Heart right ventricle (tissue), 16 donors: ENCODE results near the gene SH3BP4. TPM values are rescaled to one million over a fixed set of nuclear protein-coding genes. Genes with fewer than 3 reads are reported as not detected.

Experiments used
- ATAC-seq, 8 donors: fragments of 200-7000 bp; cut with Tn5 transposase; one replicate each; pipeline ENCODE4 v1.9.1; 2020; ENCODE audit warnings: mild to moderate bottlenecking in 8 of 8, moderate library complexity in 8 of 8, moderate number of reproducible peaks in 1 of 8
- DNase-seq, 2 donors: peaks; one replicate each; pipeline ENCODE4 v3.0.0-alpha.2; 2020
- H3K27ac ChIP-seq, 10 donors: fragments of 200-600 bp; sonication (generic) in 2 of 10; one replicate each; pipeline versions ENCODE4 v1.5.0 to v1.8.0; 2020 to 2022; ENCODE audit warnings: mild to moderate bottlenecking in 3 of 10
- H3K27me3 ChIP-seq, 7 donors: fragments of 200-600 bp; one replicate each; pipeline ENCODE4 v1.8.0; 2021 to 2022; ENCODE audit warnings: mild to moderate bottlenecking in 2 of 7
- H3K36me3 ChIP-seq, 9 donors: fragments of 200-600 bp; sonication (generic) in 1 of 9; one replicate each; pipeline versions ENCODE4 v1.5.0 to v1.8.0; 2020 to 2022; ENCODE audit warnings: mild to moderate bottlenecking in 2 of 9
- H3K4me1 ChIP-seq, 9 donors: fragments of 200-600 bp; sonication (generic) in 1 of 9; one replicate each; pipeline versions ENCODE4 v1.5.0 to v1.8.0; 2020 to 2022; ENCODE audit warnings: mild to moderate bottlenecking in 4 of 9
- H3K4me3 ChIP-seq, 10 donors: fragments of 200-600 bp; sonication (generic) in 2 of 10; one replicate each; pipeline versions ENCODE4 v1.5.0 to v1.8.0; 2020 to 2022; ENCODE audit warnings: mild to moderate bottlenecking in 7 of 10, moderate library complexity in 2 of 10
- H3K9me3 ChIP-seq, 11 donors: fragments of 200-600 bp in 10 of 11; sonication (generic) in 2 of 11; one replicate each; pipeline versions ENCODE4 v1.5.0 to v1.8.0; 2013 to 2022; ENCODE audit warnings: mild to moderate bottlenecking in 2 of 11, control low read depth in 1 of 11, moderate library complexity in 1 of 11
- CTCF ChIP-seq, 9 donors: fragments of 200-600 bp; sonication (generic) in 2 of 9; IDR thresholded peaks; one replicate each; pipeline versions ENCODE4 v1.5.0 to v1.8.0; 2021 to 2022; ENCODE audit warnings: antibody characterized with exemption in 9 of 9, mild to moderate bottlenecking in 5 of 9, moderate library complexity in 1 of 9
- WGBS, 2 donors: extraction: QIAGEN DNeasy Blood & Tissue Kit; methylation state at CpG; one replicate each; pipeline ENCODE4 v1.1.7; 2013; ENCODE audit warnings: inconsistent platforms in 1 of 2; 5-methylcytosine and 5-hydroxymethylcytosine counted together
- intact Hi-C, 10 donors: fragments of 100-400 bp; cut with DNase I; formaldehyde crosslinking; loops; one replicate each; pipeline versions ENCODE4 v1.11.1 to v1.14.2; 2022
- polyA plus RNA-seq, 2 donors: library from polyadenylated mRNA; stranded (reverse); fragments of 200-250 nt; gene quantifications; one replicate each; pipeline ENCODE4 v1.2.3, GENCODE V29; 2013
- total RNA-seq, 10 donors: library from RNA; stranded (reverse); fragmentation: NEBNext Ultra II Directional in 3 of 10; extraction: Animal tissue kit (Norgen Biotek cat#: 25700) in 3 of 10; gene quantifications; one replicate each; pipeline versions ENCODE4 v1.2.1 to v1.2.4, GENCODE V29; 2021 to 2023
- donor health status: Arrhythmogenic right ventricular cardiomyopathy.
- donor health status: ischemic (EF 13 %, LVEDD 7.1; RV severe dilation, severe dysfunction).
- donor health status: healthy with polysubstance abuse.
- donor health status: DM: no; HTN: yes; CAD: no.
- donor health status: DM: no; HTN: no; CAD: no.
- donor health status: ischemic (EF 25% LVEDD 6.9; RV normal size, moderate dysfunction).
- donor health status: ischemic (EF 25% LVEDD 5.7; RV mildly dilated, moderate dysfunction).
- donor health status: healthy.
- donor health status: DM: yes; HTN: yes; CAD: no.
- donor health status: Ischemic cardiomyopathy.
- donor health status: ischemic (EF 35%, LVEDD 5.7; RV mildly dilated, moderate dysfunction).
- donor health status: nonischemic (EF 11% LVEDD 7.7; RV severe dilation, severe dysfunction).
- donor health status: DM: yes; HTN: yes; CAD: no.
- donor health status: PGD.
- donor health status: ischemic (EF 29% LVEDD 5.4; RV normal size, mild dysfunction).
- donor health status: nonischemic (EF 23%, LVEDD 6.1; RV moderate dilation, normal function).

Gene SH3BP4
- total and polyA plus RNA-seq, 12 donors: 6.3 to 15.3 (median 10.8) TPM

GRCh38 chr2:234994438-234995321, 42.9 kb downstream of the SH3BP4 start:
- ATAC-seq (no peak), DNase-seq (no peak)
- Histone ChIP-seq H3K36me3 (peaks cover 0 to 40% (median 0%) of the 10 kb centered on the region in 9 donors), H3K27me3 (no peaks in the 10 kb centered on the region), H3K9me3 (peaks cover 0 to 3% (median 0%) of the 10 kb centered on the region in 11 donors), H3K27ac (no peak overlapping the region), H3K4me3 (no peak overlapping the region), H3K4me1 (peaks cover 0 to 62% (median 30%) of the 10 kb centered on the region in 9 donors)
- TF ChIP-seq CTCF (IDR thresholded peaks at IDR 0.05): no peak
- WGBS, 2 donors: 89 to 92% methylated on average over 29 of the region's 29 CpGs
- intact Hi-C loops: no loop called here

- intact Hi-C loops: no loop called here
- no peak overlapping the region for H3K4me3 ChIP-seq
- H3K4me1 ChIP-seq: peaks cover 0 to 64% (median 29%) of the 10 kb centered on the region in 9 donors
- 77 to 82% methylated on average over 24 of the region's 24 CpGs for WGBS, 2 donors
- ATAC-seq (no peak), DNase-seq (no peak)
- H3K27me3 ChIP-seq: no peaks in the 10 kb centered on the region
- no peak overlapping the region for H3K27ac ChIP-seq
- H3K36me3 ChIP-seq: peaks cover 0 to 40% (median 0%) of the 10 kb centered on the region in 9 donors
- TF ChIP-seq CTCF (IDR thresholded peaks at IDR 0.05): no peak
- H3K9me3 ChIP-seq: peaks cover 0 to 2% (median 0%) of the 10 kb centered on the region in 11 donors
Observed at GRCh38 chr2:234995332-234996068, 43.7 kb downstream of the SH3BP4 start.

GRCh38 chr2:234996069-234996940, 44.5 kb downstream of the SH3BP4 start:
- Histone ChIP-seq H3K4me1 (peaks cover 0 to 62% (median 33%) of the 10 kb centered on the region in 9 donors), H3K27me3 (no peaks in the 10 kb centered on the region), H3K27ac (no peak overlapping the region), H3K9me3 (no peaks in the 10 kb centered on the region), H3K4me3 (no peak overlapping the region), H3K36me3 (peaks cover 0 to 40% (median 0%) of the 10 kb centered on the region in 9 donors)
- no peak for TF ChIP-seq CTCF (IDR thresholded peaks at IDR 0.05)
- 66 to 81% methylated on average over 18 of the region's 18 CpGs for WGBS, 2 donors
- intact Hi-C loops: no loop called here
- no peak for DNase-seq
- ATAC-seq: no peak

GRCh38 chr2:234996941-234997270, 45.1 kb downstream of the SH3BP4 start:
- ATAC-seq (no peak), DNase-seq (no peak)
- no peak for TF ChIP-seq CTCF (IDR thresholded peaks at IDR 0.05)
- 85 to 90% methylated on average over 13 of the region's 13 CpGs for WGBS, 2 donors
- Histone ChIP-seq H3K9me3 (no peaks in the 10 kb centered on the region), H3K27me3 (no peaks in the 10 kb centered on the region), H3K4me1 (peaks cover 0 to 62% (median 29%) of the 10 kb centered on the region in 9 donors), H3K27ac (no peak overlapping the region), H3K4me3 (no peak overlapping the region), H3K36me3 (peaks cover 0 to 40% (median 0%) of the 10 kb centered on the region in 9 donors)
- intact Hi-C loops: no loop called here
